Tibial nerve (tissue), 4 donors: Measurements from ENCODE around the gene TRIM65. TPM values are rescaled to one million over a fixed set of nuclear protein-coding genes. Genes with fewer than 3 reads are reported as not detected.

Experiments
- DNase-seq, 2 donors: peaks; one replicate each; pipeline ENCODE4 v3.0.0-alpha.2; 2019; ENCODE audit warnings: low spot score in 2 of 2
- H3K27ac ChIP-seq, 4 donors: fragments of 200-600 bp; sonication (generic) in 3 of 4; one replicate each; pipeline ENCODE4 v1.5.1; 2017 to 2019; ENCODE audit warnings: mild to moderate bottlenecking in 1 of 4
- H3K27me3 ChIP-seq, 2 donors: fragments of 200-600 bp; sonication (generic) in 1 of 2; one replicate each; pipeline versions ENCODE4 v1.5.1 to v1.6.0; 2017 to 2019
- H3K36me3 ChIP-seq, 3 donors: fragments of 200-600 bp; sonication (generic); one replicate each; pipeline ENCODE4 v1.5.1; 2018 to 2019
- H3K4me1 ChIP-seq, 4 donors: fragments of 200-600 bp; sonication (generic) in 3 of 4; one replicate each; pipeline ENCODE4 v1.5.1; 2017 to 2019
- H3K4me3 ChIP-seq, 4 donors: fragments of 200-600 bp; sonication (generic) in 3 of 4; one replicate each; pipeline ENCODE4 v1.5.1; 2017 to 2019; ENCODE audit warnings: mild to moderate bottlenecking in 1 of 4, moderate library complexity in 1 of 4
- H3K9me3 ChIP-seq, 4 donors: fragments of 200-600 bp; sonication (generic) in 3 of 4; one replicate each; pipeline ENCODE4 v1.5.1; 2017 to 2019
- EP300 ChIP-seq, 2 donors: sonication (generic); formaldehyde crosslinking; IDR thresholded peaks; one replicate each; pipeline ENCODE4 v1.6.1; 2017; ENCODE audit warnings: antibody characterized with exemption in 2 of 2, mild to moderate bottlenecking in 1 of 2
- POLR2A ChIP-seq, 2 donors: fragments of 450-650 bp; IDR thresholded peaks; one replicate each; pipeline ENCODE4 v1.6.1; 2017; ENCODE audit warnings: antibody characterized with exemption in 2 of 2, mild to moderate bottlenecking in 2 of 2, moderate library complexity in 2 of 2
- WGBS, 2 donors: methylation state at CpG; one replicate each; pipeline ENCODE4 v1.1.5; 2018; 5-methylcytosine and 5-hydroxymethylcytosine counted together
- total RNA-seq, 4 donors: library from RNA; depleted of rRNA; stranded (reverse); fragments of >200 nt; gene quantifications; one replicate each; pipeline ENCODE4 v1.1.0, GENCODE V29; 2016
- TF ChIP-seq, protein P1 (sequence below), 5 experiments: fragments of 200-600 bp in 3 of 5; fragments of 450-650 bp in 2 of 5; sonication (generic) in 3 of 5; IDR thresholded peaks; one replicate each; pipeline ENCODE4 v1.5.1; 2016 to 2019; ENCODE audit warnings: antibody characterized with exemption in 5 of 5, mild to moderate bottlenecking in 3 of 5, moderate library complexity in 2 of 5

Gene TRIM65
- total RNA-seq, 4 donors from 2014 or later: 40.2 to 68.1 (median 41.5) TPM

DNA sequence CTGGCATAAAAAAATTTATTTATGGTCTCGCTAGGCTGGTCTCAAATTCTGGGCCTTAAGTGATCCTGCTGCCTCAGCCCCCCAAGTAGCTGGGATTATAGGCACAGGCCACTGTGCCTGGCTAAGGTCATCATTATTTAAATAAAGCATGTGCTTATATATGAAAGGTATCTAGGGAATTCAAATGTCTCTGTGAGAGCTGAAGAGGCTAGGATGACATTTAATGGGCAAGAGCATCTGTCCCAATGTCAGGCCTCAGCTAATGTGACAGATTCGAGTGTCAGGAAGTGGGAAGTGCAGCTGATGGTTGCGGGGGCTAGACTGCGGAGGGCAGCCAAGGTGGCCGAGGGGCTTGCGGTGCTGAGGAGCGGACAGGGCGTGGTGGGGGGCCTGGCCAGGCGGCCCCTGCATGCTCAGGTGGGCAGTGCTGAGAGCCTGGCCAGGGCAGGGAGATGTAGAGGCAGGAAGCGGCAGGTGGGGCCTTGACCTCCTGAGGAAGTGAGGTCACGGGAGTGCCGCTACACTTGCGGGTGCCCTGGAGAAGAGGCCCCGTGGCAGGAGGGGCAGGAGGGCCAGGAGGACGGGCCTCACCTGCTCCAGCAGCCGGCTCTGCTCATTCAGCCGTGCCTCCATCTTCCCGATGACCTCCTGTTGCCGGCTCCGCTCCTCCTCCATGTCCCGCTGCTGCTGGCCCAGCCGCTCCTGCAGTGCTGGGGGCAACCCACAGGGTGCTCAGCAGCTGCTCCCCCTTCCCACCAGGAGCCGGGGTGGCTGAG lies 20.6 kb upstream of the TRIM65 start:
- H3K9me3 ChIP-seq: no peaks in the 10 kb centered on the region
- no peak overlapping the region for H3K4me3 ChIP-seq
- no peaks in the 10 kb centered on the region for H3K27me3 ChIP-seq
- H3K36me3 ChIP-seq: peaks cover 0 to 82% (median 0%) of the 10 kb centered on the region in 3 donors
- 78 to 86% methylated on average over 10 to 23 of the region's 23 CpGs for WGBS, 2 donors
- no peaks in the 10 kb centered on the region for H3K4me1 ChIP-seq
- H3K27ac ChIP-seq: no peak overlapping the region
- DNase-seq: no peak
- TF ChIP-seq EP300 (IDR thresholded peaks at IDR 0.05) (no peak), POLR2A (IDR thresholded peaks at IDR 0.05) (no peak)
- TF ChIP-seq, protein P1, sequence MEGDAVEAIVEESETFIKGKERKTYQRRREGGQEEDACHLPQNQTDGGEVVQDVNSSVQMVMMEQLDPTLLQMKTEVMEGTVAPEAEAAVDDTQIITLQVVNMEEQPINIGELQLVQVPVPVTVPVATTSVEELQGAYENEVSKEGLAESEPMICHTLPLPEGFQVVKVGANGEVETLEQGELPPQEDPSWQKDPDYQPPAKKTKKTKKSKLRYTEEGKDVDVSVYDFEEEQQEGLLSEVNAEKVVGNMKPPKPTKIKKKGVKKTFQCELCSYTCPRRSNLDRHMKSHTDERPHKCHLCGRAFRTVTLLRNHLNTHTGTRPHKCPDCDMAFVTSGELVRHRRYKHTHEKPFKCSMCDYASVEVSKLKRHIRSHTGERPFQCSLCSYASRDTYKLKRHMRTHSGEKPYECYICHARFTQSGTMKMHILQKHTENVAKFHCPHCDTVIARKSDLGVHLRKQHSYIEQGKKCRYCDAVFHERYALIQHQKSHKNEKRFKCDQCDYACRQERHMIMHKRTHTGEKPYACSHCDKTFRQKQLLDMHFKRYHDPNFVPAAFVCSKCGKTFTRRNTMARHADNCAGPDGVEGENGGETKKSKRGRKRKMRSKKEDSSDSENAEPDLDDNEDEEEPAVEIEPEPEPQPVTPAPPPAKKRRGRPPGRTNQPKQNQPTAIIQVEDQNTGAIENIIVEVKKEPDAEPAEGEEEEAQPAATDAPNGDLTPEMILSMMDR (IDR thresholded peaks at IDR 0.05): no peak

DNA sequence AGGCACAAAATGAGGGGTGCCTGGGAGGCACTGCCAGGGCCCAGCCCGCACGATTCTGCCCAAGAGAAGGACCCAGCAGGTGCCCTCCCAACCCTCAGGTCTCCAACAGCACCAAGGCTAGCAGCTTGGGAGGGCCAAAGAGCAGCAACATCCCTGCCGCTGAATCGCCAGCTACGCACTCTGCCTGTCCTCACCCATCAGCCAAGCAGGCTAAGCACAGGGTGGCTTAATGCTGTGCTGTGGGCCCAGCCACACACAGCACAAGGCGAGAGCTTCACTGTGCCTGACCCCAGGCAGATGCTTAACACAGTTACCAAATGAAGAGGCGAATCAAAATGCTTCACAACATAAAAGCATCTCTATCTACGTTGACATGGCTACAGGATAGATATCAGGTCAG lies 18.5 kb upstream of the TRIM65 start:
- no peak for DNase-seq
- WGBS, 2 donors: 84 to 93% methylated on average over 6 to 7 of the region's 8 CpGs
- Histone ChIP-seq H3K9me3 (no peaks in the 10 kb centered on the region), H3K4me3 (no peak overlapping the region), H3K27ac (no peak overlapping the region), H3K36me3 (peaks cover 0 to 73% (median 0%) of the 10 kb centered on the region in 3 donors), H3K27me3 (no peaks in the 10 kb centered on the region), H3K4me1 (peaks cover 0 to 4% (median 0%) of the 10 kb centered on the region in 4 donors)
- no peak for TF ChIP-seq EP300 (IDR thresholded peaks at IDR 0.05)
- TF ChIP-seq, protein P1 (IDR thresholded peaks at IDR 0.05): no peak
- no peak for TF ChIP-seq POLR2A (IDR thresholded peaks at IDR 0.05)

DNA sequence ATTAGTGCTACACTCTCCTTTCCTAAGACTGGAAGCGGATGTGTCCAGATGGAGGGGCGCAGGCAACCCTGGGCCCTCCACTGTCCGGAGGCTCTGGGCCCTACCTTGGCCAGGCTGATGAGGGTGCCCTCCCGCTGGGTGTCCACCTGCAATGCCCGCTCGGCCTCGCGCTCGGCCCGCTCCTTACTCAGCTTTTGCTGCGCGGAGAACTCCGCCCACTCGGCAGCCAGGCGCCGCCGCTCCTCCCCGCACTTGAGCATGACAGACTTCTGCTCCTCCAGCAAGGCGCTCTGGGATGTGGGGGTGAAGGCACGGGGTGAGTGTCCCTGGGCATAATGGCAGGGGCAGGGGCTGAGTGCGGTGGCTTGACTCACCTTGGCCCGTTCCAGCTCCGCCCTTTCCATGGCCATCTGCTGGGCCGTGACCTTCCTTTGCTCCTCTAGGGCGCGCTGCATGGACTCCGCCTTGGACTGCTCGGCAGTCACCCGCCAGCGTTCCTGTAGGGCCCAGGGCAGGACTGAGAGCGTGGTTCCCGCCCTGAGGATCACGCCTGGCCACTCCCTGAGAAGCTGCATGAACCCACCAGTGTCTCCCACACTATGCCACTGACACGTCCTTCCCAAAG lies 18.0 kb upstream of the TRIM65 start:
- 88 to 90% methylated on average over 27 to 32 of the region's 34 CpGs for WGBS, 2 donors
- no peak for DNase-seq
- H3K4me3 ChIP-seq: no peak overlapping the region
- H3K27ac ChIP-seq: no peak overlapping the region
- TF ChIP-seq POLR2A (IDR thresholded peaks at IDR 0.05) (no peak), EP300 (IDR thresholded peaks at IDR 0.05) (no peak)
- TF ChIP-seq, protein P1 (IDR thresholded peaks at IDR 0.05): no peak
- peaks cover 0 to 68% (median 0%) of the 10 kb centered on the region in 3 donors for H3K36me3 ChIP-seq
- H3K27me3 ChIP-seq: no peaks in the 10 kb centered on the region
- no peaks in the 10 kb centered on the region for H3K9me3 ChIP-seq
- peaks cover 0 to 9% (median 0%) of the 10 kb centered on the region in 4 donors for H3K4me1 ChIP-seq

DNA sequence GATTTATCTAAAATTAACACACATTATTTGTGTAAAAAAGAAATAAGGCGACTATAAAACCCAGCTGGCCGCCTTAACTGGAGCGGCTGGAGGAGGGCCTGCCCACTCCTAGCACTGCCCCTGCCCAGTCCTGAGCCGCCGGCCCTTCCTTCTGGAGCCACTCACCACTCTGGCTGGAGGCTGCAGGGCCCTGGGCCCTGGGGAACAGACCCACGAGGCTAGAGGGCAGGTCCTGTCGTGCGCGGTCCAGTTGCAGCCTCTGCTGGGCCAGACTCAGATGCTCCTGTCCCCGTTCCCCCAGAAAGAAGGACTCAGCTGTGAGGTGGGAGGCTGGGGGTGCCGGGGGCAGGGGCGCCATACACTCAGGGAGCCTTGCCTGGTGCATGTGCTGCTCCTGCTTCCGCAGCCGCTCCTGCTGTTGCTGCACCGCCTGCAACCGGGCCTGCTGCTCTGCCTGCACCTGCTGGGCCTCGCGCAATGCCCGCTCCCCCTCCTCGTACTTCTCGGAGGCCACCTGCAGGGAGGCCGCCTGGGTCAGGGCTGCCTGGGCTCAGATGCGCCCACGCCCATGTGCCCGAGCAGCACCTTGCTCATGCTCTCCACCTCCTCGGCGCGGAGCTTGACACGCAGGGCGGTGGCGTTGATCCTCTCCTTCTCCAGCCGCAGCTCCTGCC lies 16.9 kb upstream of the TRIM65 start:
- Histone ChIP-seq H3K36me3 (peaks cover 0 to 57% (median 0%) of the 10 kb centered on the region in 3 donors), H3K9me3 (no peaks in the 10 kb centered on the region), H3K27ac (no peak overlapping the region), H3K27me3 (no peaks in the 10 kb centered on the region), H3K4me1 (peaks cover 0 to 9% (median 0%) of the 10 kb centered on the region in 4 donors), H3K4me3 (no peak overlapping the region)
- no peak for TF ChIP-seq POLR2A (IDR thresholded peaks at IDR 0.05)
- TF ChIP-seq, protein P1 (IDR thresholded peaks at IDR 0.05): no peak
- TF ChIP-seq EP300 (IDR thresholded peaks at IDR 0.05): no peak
- WGBS, 2 donors: 90% methylated on average over 13 to 32 of the region's 32 CpGs
- no peak for DNase-seq
